ENCODE measurements around the gene WDR64. TPM values are rescaled to one million over a fixed set of nuclear protein-coding genes. Genes with fewer than 3 reads are reported as not detected.

Gene WDR64
- polyA plus RNA-seq, 1 donor (not counting 4 experiments of a cell fraction or from before 2014, with no cell fraction given) = not detected

GRCh38 chr1:241817956-241818612 is 166.0 kb downstream of the WDR64 start:
- Histone ChIP-seq H3K4me1 (ENCODE audit: control insufficient read depth, extremely low read depth, insufficient read depth, low read length) (no peaks in the 10 kb centered on the region), H4K20me1 (ENCODE audit: control insufficient read depth, extremely low read depth, insufficient read depth, low read length) (no peaks in the 10 kb centered on the region), H3K27me3 (ENCODE audit: control insufficient read depth, extremely low read depth, insufficient read depth, low read length) (no peaks in the 10 kb centered on the region), H3K9ac (ENCODE audit: control insufficient read depth, extremely low read depth, insufficient read depth, low read length) (no peak overlapping the region), H3K4me3 (ENCODE audit: control insufficient read depth in 2 of 3, extremely low read depth in 1 of 3, insufficient read depth in 2 of 3, low read depth in 1 of 3, low read length in 3 of 3) (no peak overlapping the region), H2AFZ (ENCODE audit: control insufficient read depth, low read length) (no peak overlapping the region), H3K79me2 (ENCODE audit: control insufficient read depth, insufficient read depth, low read length) (no peaks in the 10 kb centered on the region), H3K9me1 (ENCODE audit: control insufficient read depth, extremely low read depth, insufficient read depth, low read length) (no peaks in the 10 kb centered on the region), H3K4me2 (ENCODE audit: control insufficient read depth, extremely low read depth, insufficient read depth, low read depth, low read length) (no peak overlapping the region), H3K36me3 (ENCODE audit: control insufficient read depth in 2 of 2, extremely low read depth in 1 of 2, insufficient read depth in 2 of 2, low read length in 2 of 2) (no peaks in the 10 kb centered on the region), H3K27ac (ENCODE audit: control insufficient read depth, insufficient read depth, low read length) (no peak overlapping the region), H3K9me3 (ENCODE audit: control insufficient read depth, low read depth, low read length) (no peaks in the 10 kb centered on the region)
- TF ChIP-seq EZH2 (IDR thresholded peaks at IDR 0.05; ENCODE audit: low read length) (no peak), CTCF (optimal IDR thresholded peaks at IDR 0.05 in 1 of 3, IDR thresholded peaks at IDR 0.05 in 1 of 3, conservative IDR thresholded peaks at IDR 0.05 in 1 of 3; ENCODE audit: extremely low read depth in 1 of 3, insufficient read depth in 2 of 3, low read length in 3 of 3) (no peak)
- dilution Hi-C loops (cut with MboI; ENCODE audit: extremely low pct_ligation_motif_present, low sequenced_read_pairs) = no loop called here
- FAIRE-seq (no peak), DNase-seq (ENCODE audit: low read depth, low spot score) (no peak)

- DNase-seq (ENCODE audit: low read depth, low spot score) = no peak
- FAIRE-seq = no peak
- TF ChIP-seq CTCF (optimal IDR thresholded peaks at IDR 0.05 in 1 of 3, IDR thresholded peaks at IDR 0.05 in 1 of 3, conservative IDR thresholded peaks at IDR 0.05 in 1 of 3; ENCODE audit: extremely low read depth in 1 of 3, insufficient read depth in 2 of 3, low read length in 3 of 3) (no peak), EZH2 (IDR thresholded peaks at IDR 0.05; ENCODE audit: low read length) (no peak)
- Histone ChIP-seq H3K4me1 (ENCODE audit: control insufficient read depth, extremely low read depth, insufficient read depth, low read length) (no peaks in the 10 kb centered on the region), H3K9ac (ENCODE audit: control insufficient read depth, extremely low read depth, insufficient read depth, low read length) (no peak overlapping the region), H2AFZ (ENCODE audit: control insufficient read depth, low read length) (no peak overlapping the region), H3K4me3 (ENCODE audit: control insufficient read depth in 2 of 3, extremely low read depth in 1 of 3, insufficient read depth in 2 of 3, low read depth in 1 of 3, low read length in 3 of 3) (no peak overlapping the region), H3K9me3 (ENCODE audit: control insufficient read depth, low read depth, low read length) (no peaks in the 10 kb centered on the region), H3K79me2 (ENCODE audit: control insufficient read depth, insufficient read depth, low read length) (no peaks in the 10 kb centered on the region), H3K27me3 (ENCODE audit: control insufficient read depth, extremely low read depth, insufficient read depth, low read length) (no peaks in the 10 kb centered on the region), H3K27ac (ENCODE audit: control insufficient read depth, insufficient read depth, low read length) (no peak overlapping the region), H3K36me3 (ENCODE audit: control insufficient read depth in 2 of 2, extremely low read depth in 1 of 2, insufficient read depth in 2 of 2, low read length in 2 of 2) (no peaks in the 10 kb centered on the region), H3K4me2 (ENCODE audit: control insufficient read depth, extremely low read depth, insufficient read depth, low read depth, low read length) (no peak overlapping the region), H3K9me1 (ENCODE audit: control insufficient read depth, extremely low read depth, insufficient read depth, low read length) (no peaks in the 10 kb centered on the region), H4K20me1 (ENCODE audit: control insufficient read depth, extremely low read depth, insufficient read depth, low read length) (no peaks in the 10 kb centered on the region)
- dilution Hi-C loops (cut with MboI; ENCODE audit: extremely low pct_ligation_motif_present, low sequenced_read_pairs) = no loop called here
These were observed 167.3 kb downstream of the WDR64 start for GRCh38 chr1:241819340-241819866.
